K562 (cell line): ENCODE results near the gene NRP1. TPM values are rescaled to one million over a fixed set of nuclear protein-coding genes. Genes with fewer than 3 reads are reported as not detected.

Source experiments
- ATAC-seq: fragments of 200-7000 bp; cut with Tn5 transposase; 3 replicates; pipeline ENCODE4 v1.9.1; 2020; ENCODE audit warnings: moderate library complexity
- BruUV-seq: library from RNA; stranded (reverse); fragments of 400-500 nt; replicated peaks from 2 replicates; lab custom pipeline; 2021; lab: Mats Ljungman, UMichigan
- CTCF ChIA-PET: fragments of 300-600 bp; formaldehyde crosslinking; extraction: SDS; loops from one replicate; lab custom pipeline; 2021; ENCODE audit warnings: low intra/inter-chr PET ratio; lab: Yijun Ruan, JAX
- POLR2A ChIA-PET: fragments of 300-600, 350-650 bp; sonication (Branson Sonifier 250); formaldehyde crosslinking; extraction: SDS; loops from one replicate; lab custom pipeline; 2021; ENCODE audit warnings: antibody characterized with exemption, inconsistent platforms; lab: Yijun Ruan, JAX
- DNase-seq, 4 experiments: peaks; one replicate each; pipeline versions ENCODE4 v3.0.0 to v3.0.0-alpha.2; 2011 to 2018; ENCODE audit warnings: low spot score in 3 of 4, mixed read lengths in 3 of 4; ENCODE audit errors: extremely low read depth in 1 of 4
- FAIRE-seq: peaks from 2 replicates; lab custom pipeline; 2011; peaks lifted over from hg19 to GRCh38; lab: Jason Lieb, UNC
- H2AFZ ChIP-seq: 2 replicates; pipeline ENCODE4 v1.6.0; 2011; ENCODE audit warnings: low read depth, low read length, control low read depth, inconsistent platforms
- H3K27ac ChIP-seq: fragments of 200-600 bp; 3 replicates; pipeline ENCODE4 v1.8.0; 2011; ENCODE audit warnings: low read depth, mild to moderate bottlenecking, control low read depth, inconsistent platforms, low read length, moderate library complexity, mixed read lengths; ENCODE audit errors: extremely low read depth
- H3K27me3 ChIP-seq, 2 experiments: fragments of 300-600 bp in 1 of 2; 2 replicates in 1 of 2; 3 replicates in 1 of 2; pipeline versions ENCODE4 v1.6.0 to v1.8.0; 2011; ENCODE audit warnings: inconsistent platforms in 2 of 2, low read length in 2 of 2, mild to moderate bottlenecking in 1 of 2, mixed read lengths in 1 of 2, moderate library complexity in 1 of 2; ENCODE audit not compliant: control insufficient read depth in 2 of 2, insufficient read depth in 2 of 2
- H3K36me3 ChIP-seq: fragments of 300-600 bp; 3 replicates; pipeline ENCODE4 v1.8.0; 2011; ENCODE audit warnings: mild to moderate bottlenecking, low read length, inconsistent platforms; ENCODE audit not compliant: control insufficient read depth, insufficient read depth
- H3K4me1 ChIP-seq, 2 experiments: fragments of 200-600 bp in 1 of 2; replicated peaks in 1 of 2; 2 replicates in 1 of 2; 3 replicates in 1 of 2; pipeline versions ENCODE4 v1.5.1 to v1.8.0; 2011; ENCODE audit warnings: inconsistent platforms in 2 of 2, low read length in 2 of 2, mild to moderate bottlenecking in 1 of 2, mixed read lengths in 1 of 2, moderate library complexity in 1 of 2; ENCODE audit not compliant: control insufficient read depth in 2 of 2, insufficient read depth in 2 of 2
- H3K4me2 ChIP-seq: 2 replicates; pipeline ENCODE4 v1.6.1; 2011; ENCODE audit warnings: low read length, control low read depth, inconsistent platforms, mixed read lengths; ENCODE audit not compliant: insufficient read depth
- H3K4me3 ChIP-seq: fragments of 200-600 bp; sonication (generic), shearing (Covaris generic); 2 replicates; pipeline ENCODE4 v1.5.1; 2016; ENCODE audit warnings: control low read depth, inconsistent platforms
- H3K79me2 ChIP-seq: fragments of 200-600 bp; 3 replicates; pipeline ENCODE4 v1.8.0; 2011; ENCODE audit warnings: low read length, inconsistent platforms; ENCODE audit not compliant: control insufficient read depth, insufficient read depth
- H3K9ac ChIP-seq, 2 experiments: 2 replicates each; pipeline versions ENCODE4 v1.6.0 to v1.6.1; 2011; ENCODE audit warnings: low read depth in 2 of 2, low read length in 2 of 2, control low read depth in 1 of 2, inconsistent platforms in 1 of 2, mild to moderate bottlenecking in 1 of 2, mixed read lengths in 1 of 2; ENCODE audit not compliant: insufficient read depth in 1 of 2
- H3K9me1 ChIP-seq: one replicate; pipeline ENCODE4 v1.6.0; 2011; ENCODE audit warnings: inconsistent platforms, mild to moderate bottlenecking, low read length, moderate library complexity; ENCODE audit not compliant: control insufficient read depth, insufficient read depth
- H3K9me3 ChIP-seq: replicated peaks from 2 replicates; pipeline ENCODE4 v1.5.1; 2011; ENCODE audit warnings: low read depth, low read length, inconsistent platforms; ENCODE audit not compliant: control insufficient read depth, insufficient read depth
- H4K20me1 ChIP-seq: replicated peaks from 2 replicates; pipeline ENCODE4 v1.6.1; 2011; ENCODE audit warnings: low read length, inconsistent platforms, mixed read lengths; ENCODE audit not compliant: control insufficient read depth, insufficient read depth
- FOXM1 ChIP-seq, 2 experiments: fragments of 450-650 bp in 1 of 2; sonication (generic) in 1 of 2; formaldehyde crosslinking in 1 of 2; IDR thresholded peaks; 2 replicates each; pipeline versions ENCODE4 v1.6.1 to v1.9.0; 2017 to 2022; ENCODE audit warnings: low read depth in 2 of 2, mild to moderate bottlenecking in 2 of 2, missing genetic modification reagents in 1 of 2, moderate library complexity in 1 of 2
- KLF13 ChIP-seq: fragments of 450-650 bp; IDR thresholded peaks from 2 replicates; pipeline ENCODE4 v1.6.1; 2016; ENCODE audit warnings: missing genetic modification characterization, low read depth, mild to moderate bottlenecking, missing compliant biosample characterization, moderate library complexity, borderline replicate concordance
- MECOM ChIP-seq: fragments of 250-450 bp; sonication (Bioruptor Pico); IDR thresholded peaks from 2 replicates; pipeline ENCODE4 v1.8.0; 2022; ENCODE audit warnings: inconsistent platforms
- NCOA6 ChIP-seq: fragments of 450-650 bp; IDR thresholded peaks from 2 replicates; pipeline ENCODE4 v1.6.1; 2017; ENCODE audit warnings: mild to moderate bottlenecking
- PKNOX1 ChIP-seq: fragments of 450-650 bp; IDR thresholded peaks from 2 replicates; pipeline ENCODE4 v1.6.1; 2016
- POLR2AphosphoS2 ChIP-seq: IDR thresholded peaks from 2 replicates; pipeline ENCODE4 v1.6.1; 2012; ENCODE audit warnings: low read length, improper control_type of control experiment
- PURB ChIP-seq: sonication (generic); formaldehyde crosslinking; IDR thresholded peaks from 2 replicates; pipeline ENCODE4 v1.9.0; 2021; ENCODE audit warnings: low read depth, mild to moderate bottlenecking, missing genetic modification reagents
- RFX7 ChIP-seq: fragments of 250-450 bp; sonication (Bioruptor Pico); IDR thresholded peaks from 2 replicates; pipeline ENCODE4 v1.5.1; 2021; ENCODE audit warnings: mild to moderate bottlenecking
- SIN3B ChIP-seq: fragments of 450-650 bp; IDR thresholded peaks from 2 replicates; pipeline ENCODE4 v1.6.1; 2017; ENCODE audit warnings: low read depth, mild to moderate bottlenecking, moderate library complexity
- SMAD1 ChIP-seq: fragments of 150-350 bp; IDR thresholded peaks from 2 replicates; pipeline ENCODE4 v1.6.1; 2014; ENCODE audit warnings: low read length, low read depth; ENCODE audit not compliant: partially characterized antibody
- SNAPC5 ChIP-seq: fragments of 250-450 bp; sonication (Bioruptor Pico); IDR thresholded peaks from 2 replicates; pipeline ENCODE4 v1.8.0; 2021; ENCODE audit warnings: moderate library complexity, mild to moderate bottlenecking, inconsistent platforms
- TFAM ChIP-seq: fragments of 250-450 bp; sonication (Bioruptor Pico); conservative IDR thresholded peaks from 2 replicates; pipeline ENCODE4 v1.5.0; 2021; ENCODE audit warnings: mild to moderate bottlenecking, moderate library complexity
- ZNF212 ChIP-seq: fragments of 450-650 bp; formaldehyde crosslinking; IDR thresholded peaks from 2 replicates; pipeline ENCODE4 v1.4.0; 2020; ENCODE audit warnings: mild to moderate bottlenecking
- WGBS: fragments of 100-300 bp; shearing (Covaris generic); methylation state at CpG from one replicate; pipeline ENCODE4 v1.1.6; 2016; ENCODE audit warnings: low coverage, mixed read lengths; ENCODE audit not compliant: insufficient coverage; ENCODE audit errors: missing lambda C conversion rate; 5-methylcytosine and 5-hydroxymethylcytosine counted together
- in situ Hi-C: fragments of 300-500 bp; cut with MboI; formaldehyde crosslinking; loops from 4 replicates; pipeline ENCODE4 v1.15.0; 2018; ENCODE audit warnings: inconsistent platforms, mixed read lengths
- intact Hi-C: fragments of 100-400 bp; cut with micrococcal nuclease; formaldehyde crosslinking; loops from 2 replicates; pipeline ENCODE4 v1.14.2; 2022
- polyA plus RNA-seq, 8 experiments: library from polyadenylated mRNA; depleted of rRNA in 4 of 8; stranded (reverse) in 5 of 8; unstranded in 3 of 8; fragments of >200 nt; fragmentation: Nextera tagmentation in 2 of 8; fragmentation: Illumina TruSeq in 1 of 8; extraction: Ambion mirVana in 2 of 8; extraction: Trizol in 1 of 8; gene quantifications; 2 replicates each; pipeline versions ENCODE4 v1.2.1 to v1.2.3, GENCODE V29; 2011 to 2014; ENCODE audit warnings: inconsistent platforms in 1 of 8, missing spikeins in 1 of 8
- total RNA-seq, 7 experiments: library from RNA; depleted of rRNA in 6 of 7; stranded (reverse); fragments of >200 nt in 6 of 7; fragmentation: Illumina TruSeq in 2 of 7; extraction: Trizol in 2 of 7; gene quantifications; 2 replicates each; pipeline versions ENCODE4 v1.2.1 to v1.2.3, GENCODE V29; 2011 to 2021; ENCODE audit warnings: low replicate concordance in 1 of 7

NRP1 gene
- total and polyA plus RNA-seq, 9 of the 15 experiments (the other 6 are each of a cell fraction or from before 2014, with no cell fraction given) = 0.01 to 0.38 (median 0.04) TPM; not detected in 5

GRCh38 chr10:33298110-33298509 lies 36.4 kb downstream of the NRP1 start:
- DNase-seq = no peak
- FAIRE-seq = no peak
- H3K9me3 ChIP-seq = no peaks in the 10 kb centered on the region
- no peaks in the 10 kb centered on the region for H3K36me3 ChIP-seq
- no peak overlapping the region for H2AFZ ChIP-seq
- H3K4me3 ChIP-seq = no peak overlapping the region
- in situ Hi-C loops (no loop called here), intact Hi-C loops (no loop called here)
- ChIA-PET CTCF (no interaction called here), POLR2A (no interaction called here)
- H3K79me2 ChIP-seq = no peaks in the 10 kb centered on the region
- H3K4me2 ChIP-seq = no peak overlapping the region
- 0% methylated on average over 6 of the region's 6 CpGs for WGBS
- no peak overlapping the region for H3K27ac ChIP-seq
- no peaks in the 10 kb centered on the region for H3K4me1 ChIP-seq
- H3K9ac ChIP-seq = no peak overlapping the region
- TF ChIP-seq SIN3B (no peak), PKNOX1 (no peak), SMAD1 (no peak), FOXM1 (IDR thresholded peaks at IDR 0.05; ENCODE audit: low read depth) (no peak), FOXM1 (CRISPR knock-in tag; IDR thresholded peaks at IDR 0.05; ENCODE audit: low read depth) (no peak), POLR2AphosphoS2 (no peak), ZNF212 (CRISPR knock-in tag) (no peak), RFX7 (CRISPR knock-in tag) (no peak), KLF13 (tag) (no peak), SNAPC5 (CRISPR knock-in tag) (no peak), TFAM (CRISPR knock-in tag) (no peak), MECOM (CRISPR knock-in tag) (no peak), PURB (CRISPR knock-in tag) (no peak), NCOA6 (no peak)
- peaks cover 0 to 3% of the 10 kb centered on the region in 2 experiments; a peak in 2 of 5 replicates for H3K27me3 ChIP-seq
- H4K20me1 ChIP-seq = no peaks in the 10 kb centered on the region
- BruUV-seq = no TSS peak
- ATAC-seq = no peak
- no peaks in the 10 kb centered on the region for H3K9me1 ChIP-seq
